ENCODE data around the gene TBCC.

DNA sequence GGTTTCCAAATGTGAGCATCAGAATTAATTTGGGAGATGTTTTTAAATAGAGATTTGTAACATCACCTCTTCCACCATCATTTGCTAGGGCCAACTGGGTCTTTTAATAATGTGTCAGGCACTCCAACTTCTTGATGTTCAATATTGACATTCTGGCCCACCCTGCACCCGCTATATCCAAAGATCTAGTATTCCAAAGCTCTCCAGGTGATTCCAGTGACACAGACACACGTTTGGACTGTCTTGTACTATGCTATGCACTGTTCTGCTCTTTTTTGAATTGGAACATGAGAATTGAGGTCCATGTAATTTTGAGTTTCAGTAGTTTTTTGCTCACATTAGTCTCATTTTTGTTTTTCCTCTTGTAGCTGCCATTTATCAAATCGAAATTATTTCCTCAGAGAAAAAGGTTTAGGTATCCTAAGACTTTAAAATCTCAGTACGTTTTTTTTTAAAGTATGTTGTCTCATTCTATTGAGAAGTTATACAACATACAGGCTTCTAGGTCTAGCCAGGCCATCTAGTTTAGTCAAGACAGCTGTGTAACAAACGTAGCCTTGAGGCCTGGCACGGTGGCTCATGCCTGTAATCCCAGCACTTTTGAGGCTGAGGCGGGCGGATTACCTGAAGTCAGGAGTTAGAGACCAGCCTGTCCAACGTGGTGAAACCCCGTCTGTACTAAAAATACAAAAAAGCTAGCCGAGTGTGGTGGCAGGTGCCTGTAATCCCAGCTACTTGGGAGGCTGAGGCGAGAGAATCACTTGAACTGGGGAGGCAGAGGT, 39.0 kb upstream of the TBCC start:
- no peak for TF ChIP-seq CTCF (IDR thresholded peaks at IDR 0.05)
- TF ChIP-seq POLR2A (IDR thresholded peaks at IDR 0.05): no peak
- no peak for TF ChIP-seq EP300 (IDR thresholded peaks at IDR 0.05)
